Activated CD4-positive, alpha-beta T cell treated with anti-CD3 and anti-CD28 coated beads, Interleukin-2, amount 50 U/mL, for 24 hours (primary cell): ENCODE measurements around the gene SLC38A6.
"Not testable (repeated sequence)": the region's sequence is repeated elsewhere in the genome, so short reads cannot be mapped to it uniquely, and the experiment has no call there.

Experiments used
- DNase-seq, 2 donors: peaks; one replicate each; pipeline ENCODE4 v3.0.0-alpha.2; 2020; ENCODE audit warnings: low read depth in 1 of 2, low spot score in 1 of 2

SLC38A6 gene

DNA sequence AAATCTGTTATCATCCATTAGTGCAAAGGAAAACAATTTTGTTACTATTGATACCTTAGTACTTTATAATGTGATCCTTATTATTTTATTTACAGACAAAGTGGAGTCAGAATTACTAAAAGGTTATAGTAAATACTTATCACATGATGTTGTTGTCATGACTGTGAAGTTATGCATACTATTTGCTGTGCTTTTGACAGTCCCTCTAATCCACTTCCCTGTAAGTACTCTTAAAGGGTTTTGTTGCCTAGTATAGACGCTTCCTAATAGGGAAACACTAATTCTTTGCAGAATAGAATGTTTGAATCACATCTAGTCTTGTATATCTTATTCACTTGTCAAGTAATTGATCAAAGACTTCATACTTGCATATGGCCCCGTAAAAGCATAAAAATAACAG, 69.4 kb downstream of the SLC38A6 start:
- DNase-seq = no peak

GRCh38 chr14:61051051-61051450, 70.0 kb downstream of the SLC38A6 start:
- no peak for DNase-seq

DNA sequence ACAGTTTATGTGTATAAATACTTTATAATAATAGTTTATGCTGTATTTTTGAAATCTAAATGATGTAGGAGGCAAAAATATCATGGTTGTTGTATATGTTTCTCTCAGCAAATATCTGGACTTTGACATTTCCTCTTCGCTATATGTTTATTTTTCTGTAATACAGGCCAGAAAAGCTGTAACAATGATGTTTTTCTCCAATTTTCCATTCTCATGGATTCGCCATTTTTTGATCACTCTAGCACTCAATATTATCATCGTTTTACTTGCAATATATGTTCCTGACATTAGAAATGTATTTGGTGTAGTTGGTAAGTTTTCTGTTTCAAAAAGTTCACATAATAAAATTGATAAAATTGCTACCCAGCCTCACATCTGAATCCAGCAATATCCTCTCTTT, 70.6 kb downstream of the SLC38A6 start:
- DNase-seq = no peak

GRCh38 chr14:61063461-61063860, 82.4 kb downstream of the SLC38A6 start:
- DNase-seq = no peak

GRCh38 chr14:61064210-61064609, 83.2 kb downstream of the SLC38A6 start:
- no peak for DNase-seq

DNA sequence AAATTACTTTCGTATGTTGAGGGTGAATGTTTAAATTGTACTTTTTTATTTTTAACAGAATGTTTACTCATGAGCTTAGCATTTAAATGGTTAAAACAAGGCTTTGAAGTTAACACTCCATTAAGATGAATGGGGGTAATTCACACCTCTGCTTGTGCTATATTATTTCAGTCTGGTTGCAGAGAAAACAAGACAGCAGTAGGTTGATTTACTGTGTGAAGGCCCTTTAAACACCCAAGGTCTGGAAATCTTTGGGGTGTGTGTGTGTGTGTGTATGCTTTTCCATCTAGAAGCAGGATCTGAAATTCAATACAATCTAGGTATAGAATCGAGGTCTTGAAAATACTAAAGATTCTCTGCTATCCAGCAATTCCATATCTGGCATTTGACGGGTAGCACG, 83.8 kb downstream of the SLC38A6 start:
- no peak for DNase-seq

- no peak for DNase-seq
Measured at GRCh38 chr14:61065656-61066055, 84.6 kb downstream of the SLC38A6 start.

DNA sequence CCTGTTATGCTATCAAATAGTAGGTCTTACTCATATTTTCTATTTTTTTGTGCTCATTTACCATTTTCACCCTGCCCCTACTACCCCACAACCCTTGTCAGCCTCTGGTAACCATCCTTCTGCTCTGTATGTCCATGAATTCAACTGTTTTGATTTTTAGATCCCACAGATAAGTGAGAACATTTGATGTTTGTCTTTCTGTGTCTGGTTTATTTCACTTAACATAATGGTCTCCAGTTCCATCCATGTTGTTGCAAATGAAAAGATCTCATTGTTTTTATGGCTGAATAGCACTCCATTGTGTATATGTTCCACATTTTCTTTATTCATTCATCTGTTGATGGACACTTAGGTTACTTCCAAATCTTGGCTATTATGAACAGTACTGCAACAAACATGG, 91.4 kb downstream of the SLC38A6 start:
- DNase-seq = not testable (repeated sequence)

- DNase-seq = no peak
Measured at GRCh38 chr14:61074852-61075251, 93.8 kb downstream of the SLC38A6 start.

DNA sequence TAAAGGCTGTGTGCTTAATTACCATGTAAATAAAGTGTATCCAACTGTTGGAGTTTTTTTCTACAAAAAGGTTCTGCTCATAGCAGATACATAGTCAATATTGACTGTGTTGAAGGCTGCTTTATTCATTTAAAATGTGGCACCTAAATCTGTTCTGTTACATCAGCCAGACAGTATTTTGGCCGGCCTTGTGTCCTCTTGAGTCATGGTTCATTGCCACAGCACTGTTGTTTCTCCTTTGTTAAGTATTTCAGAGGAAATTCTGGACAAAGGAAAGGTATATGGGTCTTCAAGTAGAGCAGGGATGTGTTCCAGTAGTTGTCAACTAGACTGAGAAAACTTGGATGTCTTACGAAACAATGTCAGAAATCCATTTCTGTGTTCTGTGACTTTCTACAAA, 95.5 kb downstream of the SLC38A6 start:
- no peak for DNase-seq

GRCh38 chr14:61077437-61077836, 96.4 kb downstream of the SLC38A6 start:
- no peak for DNase-seq

- DNase-seq = no peak
Measured at GRCh38 chr14:61077951-61078720, 97.1 kb downstream of the SLC38A6 start.

- no peak for DNase-seq
Measured at GRCh38 chr14:61080591-61081010, 99.6 kb downstream of the SLC38A6 start.

- DNase-seq = no peak
Measured at GRCh38 chr14:61088081-61088480, 107.0 kb downstream of the SLC38A6 start.

GRCh38 chr14:61089126-61089750, 108.2 kb downstream of the SLC38A6 start:
- no peak for DNase-seq

- no peak for DNase-seq
Measured at GRCh38 chr14:61090432-61091216, 109.6 kb downstream of the SLC38A6 start.

DNA sequence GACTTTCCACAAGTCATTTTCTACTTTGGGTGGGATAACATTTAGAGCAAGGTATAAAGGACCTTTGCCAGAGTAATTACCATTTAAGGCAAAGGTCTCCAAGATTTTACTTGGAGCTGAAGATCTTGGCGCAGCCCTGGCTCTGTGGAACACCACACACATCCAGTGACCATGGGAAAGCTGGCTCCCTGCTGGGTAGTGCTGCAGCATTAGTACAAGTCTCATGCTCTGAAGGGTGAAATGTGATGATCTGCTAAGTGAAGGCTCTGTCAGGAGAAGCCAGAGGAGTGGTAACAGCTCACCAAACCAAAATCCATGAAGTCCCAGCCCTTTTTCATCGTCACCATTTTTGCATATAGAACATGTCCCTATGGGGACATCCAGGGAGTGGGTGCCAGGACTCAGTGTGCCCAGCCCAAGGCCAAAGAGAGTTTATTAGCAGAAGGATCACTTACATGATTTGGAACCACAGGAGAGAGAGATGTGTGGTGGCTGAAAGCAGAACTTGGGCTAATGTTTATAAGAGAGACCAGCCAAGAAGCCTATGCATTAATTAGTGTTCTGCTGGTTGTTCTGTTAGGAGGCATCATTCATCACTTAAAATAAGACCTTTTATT, 110.7 kb downstream of the SLC38A6 start:
- no peak for DNase-seq

DNA sequence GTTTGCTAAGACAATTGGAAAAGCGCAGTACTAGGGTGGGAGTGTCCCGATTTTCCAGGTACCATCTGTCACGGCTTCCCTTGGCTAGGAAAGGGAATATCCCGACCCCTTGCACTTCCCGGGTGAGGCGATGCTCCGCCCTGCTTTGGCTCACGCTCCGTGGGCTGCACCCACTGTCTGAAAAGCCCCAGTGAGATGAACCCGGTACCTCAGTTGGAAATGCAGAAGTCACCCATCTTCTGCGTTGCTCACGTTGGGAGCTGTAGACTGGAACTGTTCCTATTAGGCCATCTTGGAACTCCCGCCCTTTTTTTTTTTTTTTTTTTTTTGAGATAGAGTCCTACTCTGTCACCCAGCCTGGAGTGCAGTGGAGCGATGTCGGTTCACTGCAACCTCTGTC, 117.1 kb downstream of the SLC38A6 start:
- DNase-seq = not testable (repeated sequence)

DNA sequence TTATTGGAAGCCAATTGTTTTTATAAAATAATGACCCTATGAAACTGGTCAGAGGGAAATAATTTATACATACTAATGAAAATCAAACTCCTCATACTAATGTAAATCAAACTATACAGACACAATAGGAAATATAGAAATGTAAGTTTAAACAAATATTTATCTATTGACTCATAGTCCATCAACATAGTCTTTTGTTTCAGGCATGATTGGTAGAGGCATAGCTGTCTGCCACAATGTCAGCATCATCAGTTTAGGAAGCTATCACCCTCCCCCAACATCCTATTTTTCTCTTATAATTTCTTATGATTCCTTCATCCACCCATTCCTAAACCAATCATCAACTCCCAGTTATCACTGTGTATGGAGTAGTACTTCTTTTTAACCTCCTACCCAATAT, 117.7 kb downstream of the SLC38A6 start:
- DNase-seq = no peak

- no peak for DNase-seq
Measured at GRCh38 chr14:61099216-61099835, 118.3 kb downstream of the SLC38A6 start.
